GM12864 (cell line): ENCODE measurements around the gene SLC39A11.

Experiments
- DNase-seq: peaks from one replicate; pipeline ENCODE4 v3.0.0-alpha.2; 2011; ENCODE audit warnings: low read depth
- H3K4me3 ChIP-seq: 2 replicates; pipeline ENCODE4 v1.5.1; 2011; ENCODE audit warnings: mild to moderate bottlenecking, low read depth, low read length, control low read depth
- TF ChIP-seq, protein P1 (sequence below): IDR thresholded peaks from 2 replicates; pipeline ENCODE4 v1.5.1; 2011; ENCODE audit warnings: low read depth, mild to moderate bottlenecking, moderate library complexity, low read length, control low read depth, inconsistent platforms; ENCODE audit errors: missing control alignments

Gene SLC39A11

GRCh38 chr17:73107191-73107590 is 14.7 kb upstream of the SLC39A11 start:
- no peak for DNase-seq
- TF ChIP-seq, protein P1, sequence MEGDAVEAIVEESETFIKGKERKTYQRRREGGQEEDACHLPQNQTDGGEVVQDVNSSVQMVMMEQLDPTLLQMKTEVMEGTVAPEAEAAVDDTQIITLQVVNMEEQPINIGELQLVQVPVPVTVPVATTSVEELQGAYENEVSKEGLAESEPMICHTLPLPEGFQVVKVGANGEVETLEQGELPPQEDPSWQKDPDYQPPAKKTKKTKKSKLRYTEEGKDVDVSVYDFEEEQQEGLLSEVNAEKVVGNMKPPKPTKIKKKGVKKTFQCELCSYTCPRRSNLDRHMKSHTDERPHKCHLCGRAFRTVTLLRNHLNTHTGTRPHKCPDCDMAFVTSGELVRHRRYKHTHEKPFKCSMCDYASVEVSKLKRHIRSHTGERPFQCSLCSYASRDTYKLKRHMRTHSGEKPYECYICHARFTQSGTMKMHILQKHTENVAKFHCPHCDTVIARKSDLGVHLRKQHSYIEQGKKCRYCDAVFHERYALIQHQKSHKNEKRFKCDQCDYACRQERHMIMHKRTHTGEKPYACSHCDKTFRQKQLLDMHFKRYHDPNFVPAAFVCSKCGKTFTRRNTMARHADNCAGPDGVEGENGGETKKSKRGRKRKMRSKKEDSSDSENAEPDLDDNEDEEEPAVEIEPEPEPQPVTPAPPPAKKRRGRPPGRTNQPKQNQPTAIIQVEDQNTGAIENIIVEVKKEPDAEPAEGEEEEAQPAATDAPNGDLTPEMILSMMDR = no peak
- no peak overlapping the region for H3K4me3 ChIP-seq

- no peak for DNase-seq
- TF ChIP-seq, protein P1 = no peak
- no peak overlapping the region for H3K4me3 ChIP-seq
These were observed 12.9 kb upstream of the SLC39A11 start for GRCh38 chr17:73105431-73105830.

GRCh38 chr17:73104450-73104849 is 12.0 kb upstream of the SLC39A11 start:
- TF ChIP-seq, protein P1 = no peak
- no peak overlapping the region for H3K4me3 ChIP-seq
- DNase-seq = no peak

DNA sequence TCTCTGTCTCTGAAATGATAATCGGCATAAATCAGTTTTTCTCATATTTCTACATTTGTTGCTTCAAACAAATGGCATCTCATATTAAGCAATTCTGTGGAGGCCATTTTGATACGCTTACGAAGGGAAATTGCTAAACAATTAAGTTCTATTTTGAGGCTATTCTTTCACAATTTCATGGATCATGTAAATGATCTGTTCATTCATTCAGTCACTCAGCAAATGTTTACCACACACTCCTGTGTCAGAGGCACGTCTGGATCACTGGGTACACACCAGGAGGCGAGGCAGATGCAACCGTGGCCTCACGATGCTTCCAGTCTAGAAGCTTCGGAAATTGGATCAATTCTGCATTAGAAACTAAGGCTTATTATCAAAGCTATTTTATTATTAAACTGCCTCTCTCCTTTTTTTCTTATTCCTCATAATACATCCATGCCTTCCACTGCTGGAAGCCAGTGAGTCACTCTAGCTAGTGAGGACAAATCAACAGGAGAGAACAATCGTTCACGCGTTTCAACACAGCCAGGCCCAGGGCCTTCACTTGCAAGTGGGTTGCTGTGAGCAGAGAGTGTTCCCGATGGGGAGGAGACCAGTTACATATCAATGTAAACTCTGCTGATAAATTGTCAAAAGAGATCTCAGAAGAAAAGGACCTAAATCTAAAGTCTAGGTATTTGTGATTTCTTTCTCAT is 11.3 kb upstream of the SLC39A11 start:
- DNase-seq = no peak
- TF ChIP-seq, protein P1 = no peak
- H3K4me3 ChIP-seq = no peak overlapping the region

GRCh38 chr17:73101031-73101430 is 8.5 kb upstream of the SLC39A11 start:
- no peak for DNase-seq
- TF ChIP-seq, protein P1 = no peak
- H3K4me3 ChIP-seq = no peak overlapping the region

DNA sequence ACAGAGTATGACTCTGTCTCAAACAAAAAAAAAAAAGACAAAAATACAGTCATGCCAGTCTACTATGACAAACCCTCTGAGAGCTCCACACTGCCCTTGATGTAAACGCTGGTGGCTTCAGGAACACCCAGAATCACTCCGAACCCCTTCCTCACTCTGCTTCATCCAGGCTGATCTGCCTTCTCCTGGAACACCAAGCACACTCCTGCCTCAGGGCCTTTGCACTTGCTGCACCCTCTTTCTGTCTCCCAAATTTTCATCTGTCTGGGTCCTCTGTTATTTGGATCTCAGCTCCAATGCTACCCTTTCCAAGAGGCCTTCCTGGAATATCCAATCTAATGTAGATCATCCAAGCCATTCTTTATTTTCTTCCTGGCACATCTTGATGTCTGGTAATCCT is 7.9 kb upstream of the SLC39A11 start:
- TF ChIP-seq, protein P1 = no peak
- no peak for DNase-seq
- no peak overlapping the region for H3K4me3 ChIP-seq

- H3K4me3 ChIP-seq = no peak overlapping the region
- DNase-seq = no peak
- TF ChIP-seq, protein P1 = no peak
These were observed 7.0 kb upstream of the SLC39A11 start for GRCh38 chr17:73099511-73099910.
